GOT3 (cell line): ENCODE data around the gene MED27.
"Not testable (repeated sequence)": the region's sequence is repeated elsewhere in the genome, so short reads cannot be mapped to it uniquely, and the experiment has no call there.

Source experiments
- DNase-seq: peaks from one replicate; lab custom pipeline; 2025; ENCODE audit warnings: mixed read lengths; lab: John Stamatoyannopoulos, UW

Gene MED27

DNA sequence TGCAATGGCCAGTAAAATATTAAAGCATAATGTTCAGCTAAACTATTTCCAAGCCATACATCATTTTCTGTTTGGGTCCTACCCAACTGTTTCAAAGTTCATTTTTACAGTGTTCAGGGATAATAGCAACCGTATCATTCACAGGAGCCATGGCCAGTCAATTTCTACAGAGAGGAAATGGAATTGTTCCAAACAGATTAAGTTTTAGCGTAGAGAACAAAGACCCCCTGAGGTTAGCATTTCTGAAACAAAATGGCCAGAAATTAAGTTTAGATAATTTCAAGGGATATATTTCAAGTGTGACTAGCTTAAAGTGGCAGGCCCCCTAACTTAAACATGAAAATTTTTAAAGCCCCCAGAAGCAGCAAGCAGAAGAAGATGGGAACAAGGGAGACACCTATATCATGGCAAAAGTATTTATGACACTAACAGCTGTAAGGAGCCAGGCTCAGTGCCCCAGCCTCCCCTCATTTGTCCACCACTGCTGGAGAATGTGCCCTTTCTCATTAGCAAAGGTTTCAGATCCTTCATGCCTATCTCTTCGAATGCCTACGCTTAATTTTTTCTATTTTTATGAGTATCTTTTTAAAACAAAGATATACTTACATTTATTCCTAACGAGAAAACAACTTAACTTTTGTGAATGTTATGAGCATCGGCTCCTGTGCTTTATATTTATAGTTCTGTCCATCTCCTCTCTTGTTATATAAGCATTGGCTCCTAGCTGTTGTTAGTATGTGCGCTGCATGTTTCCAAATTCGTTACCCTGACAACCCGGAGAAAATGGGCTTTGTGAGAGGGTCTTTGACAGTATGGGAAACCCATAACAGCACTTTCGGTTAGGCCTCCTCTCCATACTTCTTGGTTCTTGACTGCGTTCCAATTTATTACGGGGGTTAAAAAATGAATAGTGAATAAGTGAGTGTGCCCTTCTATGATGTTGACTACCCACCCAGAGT, 116.3 kb downstream of the MED27 start:
- DNase-seq = no peak

DNA sequence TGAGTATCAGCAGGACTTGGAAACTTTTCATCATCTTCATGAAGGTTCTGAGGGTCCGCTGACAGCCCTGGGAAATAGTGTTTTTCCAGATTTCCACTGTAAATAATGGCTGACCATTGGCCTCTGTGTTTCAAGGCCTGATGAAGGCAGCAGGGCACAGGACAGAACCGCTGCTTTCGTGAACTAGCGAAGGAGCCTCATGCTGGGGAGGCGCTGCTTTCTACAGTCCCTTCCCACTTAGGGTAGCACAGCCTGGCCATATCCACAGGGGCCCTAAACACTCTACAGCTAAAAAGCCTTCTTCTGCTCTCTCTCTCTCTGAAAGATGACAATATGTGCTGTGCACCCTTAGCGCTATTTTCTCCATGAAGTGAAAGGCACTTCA, 118.2 kb downstream of the MED27 start:
- no peak for DNase-seq

DNA sequence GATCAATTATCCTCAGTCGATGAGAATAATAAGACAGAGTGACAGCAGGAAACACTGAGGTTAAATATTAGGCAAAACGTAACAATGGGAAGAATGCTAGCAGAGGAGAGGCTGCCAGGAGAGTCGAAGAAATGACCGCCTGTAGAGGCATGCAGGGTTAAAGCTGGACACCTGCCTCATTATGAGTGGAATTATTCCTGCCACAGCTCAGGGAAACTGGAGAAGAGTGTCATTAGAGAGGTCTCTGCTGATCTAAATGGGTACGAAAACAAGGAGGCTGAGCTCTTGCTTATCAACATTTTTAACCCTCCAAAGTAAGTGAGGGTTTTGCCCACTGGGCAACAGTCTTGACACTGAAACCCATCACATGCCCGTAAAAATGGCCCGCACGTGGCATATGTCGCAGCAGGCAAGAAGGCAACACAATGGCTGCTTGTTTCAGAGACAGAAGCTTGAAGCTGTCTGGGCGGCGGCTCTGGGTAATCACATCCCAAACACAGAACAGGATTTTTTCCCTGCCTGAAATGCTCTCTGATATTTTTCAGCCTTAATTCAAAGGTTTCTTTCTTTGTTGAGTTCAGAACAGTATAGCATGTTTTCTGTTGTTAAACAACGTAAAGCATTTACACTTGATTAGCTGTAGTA, 118.7 kb downstream of the MED27 start:
- no peak for DNase-seq

DNA sequence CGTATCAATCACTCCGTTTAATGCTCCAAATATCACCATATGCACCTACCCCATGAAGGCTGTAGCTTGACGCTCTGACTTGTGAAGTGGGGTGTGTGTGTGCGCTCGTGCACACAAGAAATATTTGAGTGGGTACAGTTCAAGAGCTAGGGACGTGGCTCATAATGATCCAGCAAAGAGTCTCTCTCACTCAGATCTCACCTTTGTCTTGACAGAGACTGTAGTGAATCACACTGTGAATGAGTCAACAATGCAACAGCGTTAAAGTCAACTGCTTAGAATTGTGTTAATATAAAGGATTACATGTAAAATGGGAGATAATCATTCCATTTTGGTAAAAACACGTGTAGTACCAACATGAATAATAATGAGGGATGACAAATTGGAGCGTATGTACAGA, 119.4 kb downstream of the MED27 start:
- no peak for DNase-seq

DNA sequence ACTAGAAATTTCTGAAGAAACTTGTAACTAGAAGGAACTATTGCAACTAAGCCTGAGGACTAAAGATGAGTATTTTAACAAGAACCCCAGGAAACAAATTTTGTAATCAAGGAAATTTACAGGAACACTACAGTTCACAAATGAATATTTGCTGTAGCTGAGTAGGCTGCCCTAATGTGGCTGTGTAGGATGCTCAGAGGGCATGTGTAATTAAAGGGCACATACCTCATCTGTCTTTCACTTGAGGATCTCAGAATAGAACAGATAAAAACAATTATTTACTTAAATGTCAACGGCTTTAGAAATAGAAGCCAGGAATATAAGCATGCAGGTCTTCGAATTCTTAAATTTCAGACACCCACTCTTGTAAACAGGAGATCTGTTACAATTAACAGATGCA, 119.8 kb downstream of the MED27 start:
- DNase-seq = no peak

DNA sequence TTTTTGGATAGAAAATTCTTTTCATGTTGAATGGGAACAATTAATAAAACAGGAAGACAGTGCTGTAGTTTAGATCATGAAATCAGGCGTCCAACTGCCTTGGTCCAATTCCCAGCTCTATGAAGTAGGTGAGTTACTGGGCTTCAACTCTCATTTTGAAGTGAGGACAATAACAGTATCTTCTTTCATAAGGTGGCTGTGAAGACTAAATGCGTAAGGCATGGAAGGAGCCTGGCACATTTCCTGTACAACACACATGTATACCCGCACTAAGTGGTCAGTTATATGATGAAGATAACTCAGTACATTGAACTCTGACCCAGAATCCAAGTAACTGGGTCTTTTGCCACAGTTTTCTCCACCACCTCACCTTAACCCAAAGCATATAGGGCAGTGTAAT, 120.6 kb downstream of the MED27 start:
- DNase-seq = no peak

DNA sequence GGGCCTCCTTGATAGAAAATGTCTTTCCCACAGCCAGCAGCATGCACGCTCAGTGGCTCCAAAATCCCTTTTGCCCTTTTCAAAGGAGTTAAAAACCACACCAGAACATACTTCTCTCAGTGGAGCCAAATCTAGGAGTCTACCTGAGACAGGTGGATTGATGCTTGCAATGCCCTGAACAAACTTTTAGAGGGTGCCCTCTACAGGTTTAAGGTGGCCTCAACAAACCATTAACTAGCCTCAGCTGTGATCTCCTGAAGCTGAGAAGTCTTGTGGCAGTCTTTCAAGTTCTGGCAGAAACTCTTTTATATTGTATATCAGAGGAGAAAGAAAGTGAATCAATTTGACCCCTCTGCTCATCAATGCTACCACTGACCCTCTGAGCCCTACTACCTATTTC, 125.4 kb downstream of the MED27 start:
- DNase-seq = no peak

DNA sequence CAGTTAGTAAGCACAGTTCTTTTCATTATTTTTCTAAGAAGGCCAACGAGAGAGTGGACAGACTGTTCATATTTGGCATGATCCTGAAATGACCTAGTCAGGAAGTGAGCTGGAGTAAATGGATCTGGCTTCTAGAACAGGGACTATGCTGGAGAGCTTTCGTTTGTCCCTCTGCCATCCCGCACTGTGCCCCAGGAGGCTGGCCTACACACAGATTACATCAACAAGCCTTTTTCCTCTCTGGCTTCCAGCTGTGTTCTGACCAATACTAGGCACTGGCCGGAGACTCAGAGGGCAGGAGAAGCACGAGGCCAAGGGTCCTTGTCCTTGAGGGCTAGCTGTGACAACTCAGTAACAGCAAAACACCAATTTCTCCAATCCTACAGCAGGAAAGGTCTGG, 127.8 kb downstream of the MED27 start:
- peak; percentile 15 for DNase-seq

DNA sequence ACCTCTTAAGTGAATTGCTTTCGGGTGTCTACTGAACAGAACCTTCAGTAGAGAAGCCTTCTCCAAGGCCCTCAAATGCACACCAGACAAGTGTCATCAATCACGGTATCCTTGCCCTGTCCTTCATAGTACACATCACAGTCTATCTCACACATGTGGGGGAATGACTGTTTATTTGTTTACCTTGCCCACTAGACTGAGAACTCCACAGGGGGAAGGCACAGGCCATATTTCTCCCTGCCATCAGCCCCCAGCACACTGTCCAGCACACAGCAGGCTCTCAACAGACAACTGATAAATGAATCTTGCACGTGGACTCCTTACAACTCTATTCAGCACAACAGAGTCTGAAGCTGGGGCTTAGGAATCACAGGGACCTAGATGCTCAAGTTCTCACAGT, 128.5 kb downstream of the MED27 start:
- no peak for DNase-seq

DNA sequence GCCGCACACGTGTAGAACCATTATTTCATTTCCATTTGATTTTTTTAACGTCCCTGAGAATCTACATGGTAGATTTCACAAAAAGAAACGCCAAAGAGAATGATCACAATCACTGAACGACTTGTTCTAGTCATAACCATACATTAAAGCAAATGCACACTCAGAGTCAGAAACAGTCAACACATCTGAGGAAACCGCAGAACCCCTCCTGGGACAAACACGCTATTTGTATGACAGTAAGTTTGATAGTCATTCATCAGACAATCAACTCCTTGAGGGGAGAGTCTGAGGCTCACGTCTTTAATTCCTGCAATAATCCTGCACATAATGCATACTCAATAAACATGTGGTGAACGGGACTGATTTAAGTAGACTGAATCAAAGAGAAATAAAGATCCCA, 129.2 kb downstream of the MED27 start:
- DNase-seq = no peak

DNA sequence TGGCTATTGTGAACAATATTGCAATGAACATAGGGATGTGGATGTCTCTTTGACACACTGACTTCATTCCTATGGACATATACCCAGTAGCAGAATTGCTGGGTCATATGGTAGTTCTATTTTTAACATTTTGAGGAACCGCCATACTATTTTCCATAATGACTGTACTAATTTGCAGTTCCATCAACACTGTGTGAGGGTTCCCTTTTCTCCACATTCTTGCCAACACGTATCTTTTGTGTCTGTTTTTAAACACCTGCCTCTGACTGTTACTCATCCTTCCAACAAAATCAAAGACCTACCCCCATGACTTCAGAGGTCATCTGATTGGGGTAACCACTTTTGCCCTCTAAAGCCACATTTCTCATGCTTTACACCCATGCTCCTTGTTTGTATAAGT, 133.5 kb downstream of the MED27 start:
- no peak for DNase-seq

DNA sequence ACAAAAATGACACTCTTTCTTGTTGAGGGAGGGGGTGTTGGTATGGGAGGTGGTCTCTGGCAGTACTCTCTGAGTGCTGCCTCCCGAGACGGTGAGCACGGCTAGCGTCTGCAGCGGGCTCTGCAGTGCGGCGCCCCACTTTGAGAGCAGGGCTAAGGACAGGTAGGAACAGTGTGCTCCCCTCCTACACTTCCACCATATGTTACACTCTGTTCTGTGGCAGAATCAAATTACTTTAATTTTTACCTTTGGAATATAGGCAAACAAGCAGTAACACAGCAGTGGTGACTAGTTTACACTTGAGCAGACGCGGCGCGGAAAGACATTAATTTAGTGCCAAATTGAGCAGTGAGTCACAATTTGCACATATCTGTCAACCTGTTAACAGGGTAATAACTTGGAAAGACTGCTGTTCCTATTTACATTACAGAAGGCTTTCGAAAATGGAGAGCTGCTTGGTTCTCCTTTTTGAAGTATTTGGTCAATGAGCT, 136.3 kb downstream of the MED27 start:
- DNase-seq = no peak

DNA sequence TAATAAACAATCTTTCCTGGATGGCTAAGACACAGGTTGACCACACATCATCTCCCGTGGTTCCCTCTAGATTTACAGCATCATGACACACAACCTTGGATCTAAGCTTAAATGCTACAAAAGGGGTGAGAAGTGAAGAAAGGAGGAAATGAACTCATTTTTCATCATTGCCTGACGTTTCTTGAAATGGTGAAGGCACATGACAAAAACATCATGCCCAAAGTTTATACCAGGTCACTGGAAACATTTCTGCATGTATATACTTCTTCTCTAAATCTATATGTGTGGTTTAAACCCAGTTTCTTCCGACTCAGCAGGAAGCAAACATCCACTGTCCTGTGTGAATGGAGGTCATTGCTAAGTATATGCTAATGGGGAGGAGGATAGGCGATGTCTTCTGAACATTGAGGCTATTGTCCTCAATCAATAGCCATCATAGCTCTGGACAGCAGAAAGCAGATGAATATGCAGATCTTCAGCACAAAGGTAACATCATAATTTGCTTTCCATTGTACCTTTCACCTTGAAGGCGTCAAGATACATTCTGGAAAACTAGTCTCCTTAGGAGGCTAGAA, 137.4 kb downstream of the MED27 start:
- no peak for DNase-seq

DNA sequence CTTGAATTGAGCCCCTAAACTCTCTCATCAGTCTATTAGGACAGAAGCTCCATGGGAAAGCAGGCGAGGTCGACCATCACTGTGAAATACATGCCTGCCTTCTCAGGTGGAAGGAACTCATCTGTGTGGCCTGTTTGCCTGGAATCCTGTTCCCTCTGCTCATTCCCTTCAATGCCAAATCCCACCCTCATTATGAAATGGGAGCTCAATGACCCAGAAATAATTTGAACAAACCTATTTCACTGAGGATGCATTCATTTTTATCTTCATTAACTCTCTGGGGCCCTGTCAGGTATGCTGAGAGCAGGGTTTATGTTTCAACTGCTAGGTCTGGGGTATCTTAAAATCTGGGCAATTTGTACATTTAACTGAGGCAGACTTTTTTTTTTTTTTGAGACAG, 142.2 kb downstream of the MED27 start:
- no peak for DNase-seq

DNA sequence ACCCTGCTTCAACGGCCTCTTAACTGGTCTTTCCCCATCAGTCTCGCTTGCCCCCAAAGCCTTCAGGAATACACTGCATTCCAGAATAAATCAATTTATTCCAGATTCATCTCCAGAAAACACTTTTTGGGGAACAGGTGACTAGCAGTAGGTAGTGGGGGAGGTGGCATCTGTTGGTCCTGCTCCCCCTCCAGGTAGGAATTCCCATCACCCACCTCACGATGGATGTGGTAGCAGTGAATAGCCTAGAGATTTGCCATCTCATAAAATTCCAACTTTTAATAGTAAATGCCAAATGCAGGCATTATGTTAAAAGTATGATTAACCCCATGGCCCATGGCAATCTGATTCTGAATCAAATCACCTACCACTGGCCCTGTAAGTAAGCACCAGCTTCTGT, 142.7 kb downstream of the MED27 start:
- no peak for DNase-seq

DNA sequence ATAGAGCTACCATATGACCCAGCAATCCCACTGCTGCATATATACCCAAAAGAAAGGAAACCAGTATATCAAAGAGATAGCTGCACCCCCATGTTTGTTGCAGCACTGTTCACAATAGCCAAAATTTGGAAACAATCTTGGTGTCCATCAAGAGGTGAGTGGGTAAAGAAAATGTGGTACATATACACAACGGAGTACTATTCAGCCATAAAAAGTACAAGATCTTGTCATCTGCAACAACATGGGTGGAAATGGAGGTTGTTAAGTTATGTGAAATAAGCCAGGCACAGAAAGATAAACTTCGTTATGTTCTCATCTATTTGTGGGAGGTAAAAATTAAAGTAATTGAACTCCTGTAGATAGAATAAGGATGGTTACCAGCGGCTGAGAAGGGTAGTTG, 145.0 kb downstream of the MED27 start:
- DNase-seq = no peak

DNA sequence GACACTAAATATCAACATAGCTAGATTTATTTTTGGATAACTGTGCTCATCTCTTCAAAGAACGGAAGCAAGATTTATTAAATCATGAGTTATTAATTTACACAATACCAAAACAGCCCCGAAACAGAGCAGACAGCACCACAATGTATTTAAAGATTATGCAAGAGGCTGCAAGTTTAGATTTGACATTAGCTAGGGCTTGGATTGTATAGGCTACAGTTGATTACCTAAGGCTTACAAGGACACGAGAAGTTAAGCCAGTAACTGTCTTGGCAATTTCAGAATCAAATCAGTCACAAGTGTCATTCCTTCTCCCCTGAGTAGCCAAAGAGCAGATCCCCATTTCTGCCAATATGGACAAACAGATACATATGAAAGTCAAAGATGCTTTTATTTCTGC, 152.6 kb downstream of the MED27 start:
- DNase-seq = no peak

DNA sequence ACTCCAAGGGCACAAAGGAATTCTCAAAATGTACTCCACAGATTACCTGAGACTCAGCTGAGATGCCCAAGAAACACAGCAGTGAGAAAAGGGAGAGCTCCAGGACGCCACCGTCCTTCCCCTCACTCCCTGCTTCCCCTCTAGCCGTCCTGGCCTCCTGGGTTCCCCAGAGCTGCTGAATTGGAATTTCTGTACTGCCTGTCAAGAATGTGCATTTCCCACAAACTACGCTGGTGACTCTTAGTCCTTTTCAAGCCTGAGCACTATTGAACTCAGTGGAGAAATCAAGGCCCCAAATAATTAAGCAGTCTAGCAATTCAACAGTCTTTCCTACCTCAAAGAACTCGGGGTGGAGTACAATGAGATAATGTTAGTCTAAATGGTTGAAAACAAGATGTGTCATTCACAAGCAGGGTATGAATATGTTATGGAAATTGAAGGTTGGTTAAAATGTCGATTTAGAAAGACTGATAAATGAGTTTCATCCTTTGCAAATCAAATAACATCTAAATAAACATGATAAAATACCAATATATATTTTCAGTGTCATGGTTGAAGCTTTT, 153.2 kb downstream of the MED27 start:
- no peak for DNase-seq

DNA sequence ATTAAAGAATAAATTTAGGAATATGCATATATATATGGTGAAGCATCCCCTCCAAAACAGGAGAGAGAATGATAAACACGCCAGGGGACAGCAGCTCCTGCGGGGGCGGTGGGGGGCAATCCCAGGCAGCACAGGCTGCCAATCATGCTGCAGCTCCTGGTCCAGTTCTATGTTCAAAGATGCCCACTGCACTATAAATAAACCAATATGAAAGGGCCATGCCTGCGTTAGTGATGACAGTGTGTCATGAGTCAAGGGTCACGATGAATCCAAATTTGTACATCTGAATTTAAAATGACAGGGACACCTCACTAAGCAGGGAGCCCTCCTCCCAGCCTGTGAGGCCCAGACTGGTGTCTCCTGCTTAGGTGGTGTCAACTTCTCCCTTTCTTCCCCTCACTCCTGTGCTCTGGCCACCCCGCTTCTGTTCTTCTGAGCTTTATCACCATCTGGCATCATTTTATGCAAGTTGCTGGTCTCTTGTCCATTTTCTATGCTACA, 153.9 kb downstream of the MED27 start:
- DNase-seq = no peak

DNA sequence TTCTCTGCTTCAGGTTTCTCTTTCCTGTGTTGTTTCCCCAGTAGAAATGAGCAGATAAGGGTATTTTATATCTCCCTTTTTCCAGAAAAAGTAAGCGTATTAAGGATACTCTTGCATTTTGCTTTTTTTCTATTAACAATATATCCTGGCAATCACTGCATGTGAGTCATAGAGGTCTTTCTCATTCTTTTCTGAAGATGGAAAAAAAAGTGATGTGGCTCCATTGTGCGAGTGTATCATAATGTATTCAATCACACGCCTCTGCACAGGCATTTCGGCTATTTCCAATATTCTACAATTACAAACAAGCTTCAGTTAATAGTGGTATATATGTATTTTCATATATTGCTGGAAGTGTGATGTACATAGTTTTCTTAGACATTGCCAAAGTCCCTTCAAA, 155.9 kb downstream of the MED27 start:
- DNase-seq = no peak

DNA sequence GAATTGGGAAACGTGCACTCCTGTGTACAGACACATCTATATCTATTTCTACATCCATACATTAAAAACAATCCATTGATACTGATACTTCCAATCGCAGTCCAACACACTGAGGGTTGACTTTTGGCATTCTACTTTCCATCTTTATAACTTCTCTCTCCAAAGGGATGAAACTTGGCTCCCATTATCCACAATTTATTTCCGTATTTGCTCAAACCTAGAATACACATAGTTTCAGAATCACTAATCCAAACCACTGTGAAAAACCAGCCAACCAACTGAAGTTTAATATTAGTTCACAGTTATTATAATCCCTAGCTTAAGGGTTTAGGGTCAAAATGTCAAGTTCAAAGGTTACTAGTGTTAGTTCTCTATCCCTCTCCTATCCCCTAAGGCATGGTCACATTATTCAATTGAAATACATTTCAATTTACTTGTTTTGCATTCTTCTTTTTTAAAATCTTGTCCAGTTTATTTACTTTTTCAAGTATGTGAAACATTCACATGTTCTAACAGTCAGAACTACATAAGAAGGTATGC, 156.5 kb downstream of the MED27 start:
- DNase-seq = no peak

DNA sequence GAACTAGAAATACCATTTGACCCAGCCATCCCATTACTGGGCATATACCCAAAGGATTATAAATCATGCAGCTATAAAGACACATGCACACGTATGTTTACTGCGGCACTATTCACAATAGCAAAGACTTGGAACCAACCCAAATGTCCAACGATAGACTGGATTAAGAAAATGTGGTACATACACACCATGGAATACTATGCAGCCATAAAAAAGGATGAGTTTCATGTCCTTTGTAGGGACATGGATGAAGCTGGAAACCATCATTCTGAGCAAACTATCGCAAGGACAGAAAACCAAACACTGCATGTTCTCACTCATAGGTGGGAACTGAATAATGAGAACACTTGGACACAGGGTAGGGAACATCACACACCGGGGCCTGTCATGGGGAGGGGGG, 158.0 kb downstream of the MED27 start:
- not testable (repeated sequence) for DNase-seq
